Ecto neural progenitor cell (in vitro differentiated cells): ENCODE results near the gene TMPRSS12.
"Not testable (repeated sequence)": the region's sequence is repeated elsewhere in the genome, so short reads cannot be mapped to it uniquely, and the experiment has no call there.

Experiments
- DNase-seq: peaks from one replicate; pipeline ENCODE4 v3.0.0-alpha.2; 2018; ENCODE audit warnings: low spot score

TMPRSS12 gene

GRCh38 chr12:50926932-50927331 is 84.2 kb downstream of the TMPRSS12 start:
- DNase-seq: not testable (repeated sequence)

- DNase-seq: no peak
Measured at GRCh38 chr12:50927356-50927755, 84.6 kb downstream of the TMPRSS12 start.

DNA sequence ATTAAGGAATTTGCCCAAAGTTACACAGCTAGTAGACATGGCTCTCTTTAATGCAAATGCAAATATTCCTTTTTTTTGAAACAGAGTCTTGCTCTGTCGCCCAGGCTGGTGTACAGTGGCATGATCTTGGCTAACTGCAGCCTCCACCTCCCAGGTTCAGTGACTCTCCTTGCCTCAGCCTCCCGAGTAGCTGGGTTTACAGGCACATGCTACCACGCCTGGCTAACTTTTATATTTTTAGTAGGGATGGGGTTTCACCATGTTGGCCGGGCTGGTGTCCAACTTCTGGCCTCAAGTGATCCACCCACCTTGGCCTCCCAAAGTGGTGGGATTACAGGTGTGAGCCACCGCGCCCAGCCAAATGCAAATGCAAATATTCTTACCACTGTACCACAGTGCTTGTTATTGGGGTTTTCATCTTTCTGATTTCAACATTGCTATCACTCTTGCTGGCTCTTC is 85.1 kb downstream of the TMPRSS12 start:
- no peak for DNase-seq

DNA sequence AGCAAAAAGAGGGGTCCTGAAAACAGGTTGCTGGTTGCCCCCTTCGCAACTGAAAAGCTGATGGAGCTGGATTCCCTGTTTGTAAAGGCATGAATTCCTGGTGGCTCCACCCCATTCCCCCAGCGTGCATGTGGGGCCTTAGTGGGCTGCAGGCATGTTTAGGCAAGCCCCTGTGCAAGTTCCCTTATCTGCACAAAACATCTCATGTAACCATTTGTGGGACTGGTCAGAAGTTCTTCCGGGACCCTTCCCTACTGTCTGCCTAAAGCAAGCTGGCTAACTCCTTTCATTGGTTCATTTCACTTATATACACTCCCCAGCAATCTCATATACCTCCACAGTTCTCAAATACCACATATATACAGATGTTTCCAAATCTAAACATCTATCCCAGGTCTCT is 85.7 kb downstream of the TMPRSS12 start:
- no peak for DNase-seq

- no peak for DNase-seq
Measured at GRCh38 chr12:50929831-50930230, 87.1 kb downstream of the TMPRSS12 start.

GRCh38 chr12:50930477-50930876 is 87.8 kb downstream of the TMPRSS12 start:
- DNase-seq: not testable (repeated sequence)

- no peak for DNase-seq
Measured at GRCh38 chr12:50932787-50933280, 90.1 kb downstream of the TMPRSS12 start.

- DNase-seq: no peak
Measured at GRCh38 chr12:50933459-50934124, 90.9 kb downstream of the TMPRSS12 start.

DNA sequence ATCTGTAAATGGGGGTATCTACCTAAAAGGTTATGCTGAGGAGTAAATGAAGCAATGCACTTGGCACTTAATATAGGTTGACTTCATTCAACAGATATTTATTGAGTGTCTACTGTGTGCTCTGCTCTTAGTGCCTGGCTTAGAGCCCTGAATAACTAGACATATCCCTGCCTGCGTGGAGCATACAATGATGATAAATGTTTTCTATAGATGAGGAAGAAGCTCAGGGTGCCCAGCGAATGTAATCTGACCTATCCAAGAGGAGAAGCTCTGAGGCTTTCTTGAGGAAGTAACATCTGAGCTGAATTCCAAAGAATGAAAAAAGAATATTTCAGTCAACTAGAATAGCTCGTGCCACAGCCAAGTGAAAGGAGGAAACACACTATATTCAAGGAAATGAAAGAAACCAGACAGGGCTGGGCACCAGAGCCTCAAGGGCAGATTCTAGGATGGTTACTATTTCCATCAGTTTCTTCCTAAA is 91.7 kb downstream of the TMPRSS12 start:
- no peak for DNase-seq

DNA sequence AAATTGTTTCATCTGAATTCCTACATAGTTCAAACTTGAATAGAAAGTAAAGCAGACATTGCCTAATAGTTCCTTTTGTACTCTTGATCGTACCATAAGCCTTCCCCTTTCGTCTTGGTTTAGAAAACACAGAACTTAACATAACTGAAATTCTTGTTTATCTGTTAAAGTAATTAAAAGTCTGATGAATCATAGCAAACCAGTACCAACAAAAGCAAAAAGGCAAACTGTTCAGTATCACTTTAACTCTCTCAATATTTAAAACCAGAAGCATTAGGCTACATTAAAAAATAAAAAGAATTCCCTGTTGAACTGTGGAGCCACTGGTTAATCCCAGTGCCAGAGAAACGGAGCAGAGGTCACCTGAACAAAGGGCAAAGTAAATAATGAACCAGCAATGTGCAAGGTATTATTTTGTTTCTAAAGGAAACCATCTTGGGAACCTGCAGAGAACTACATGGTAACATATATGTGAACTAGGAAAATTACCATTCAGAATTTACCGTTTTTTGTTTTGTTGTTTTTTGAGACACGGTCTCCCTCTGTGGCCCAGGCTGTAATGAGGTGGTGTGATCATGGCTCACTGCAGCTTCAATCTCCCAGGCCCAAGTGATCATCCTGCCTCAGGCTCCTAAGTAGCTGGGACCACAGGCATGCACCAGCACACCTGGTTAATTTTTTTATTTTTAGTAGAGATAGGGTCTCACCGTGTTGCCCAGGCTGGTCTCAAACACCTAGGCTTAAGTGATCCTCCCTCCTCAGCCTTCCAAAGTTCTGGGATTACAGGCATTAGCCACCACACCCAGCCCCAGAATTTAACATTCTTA is 92.5 kb downstream of the TMPRSS12 start:
- DNase-seq: no peak

GRCh38 chr12:50936821-50937530 is 94.2 kb downstream of the TMPRSS12 start:
- DNase-seq: no peak
